Heart right ventricle (tissue), 16 donors: ENCODE measurements around the gene NRDE2. TPM values are rescaled to one million over a fixed set of nuclear protein-coding genes. Genes with fewer than 3 reads are reported as not detected.

ENCODE experiments used
- ATAC-seq, 8 donors: fragments of 200-7000 bp; cut with Tn5 transposase; one replicate each; pipeline ENCODE4 v1.9.1; 2020; ENCODE audit warnings: mild to moderate bottlenecking in 8 of 8, moderate library complexity in 8 of 8, moderate number of reproducible peaks in 1 of 8
- DNase-seq, 2 donors: peaks; one replicate each; pipeline ENCODE4 v3.0.0-alpha.2; 2020
- H3K27ac ChIP-seq, 10 donors: fragments of 200-600 bp; sonication (generic) in 2 of 10; one replicate each; pipeline versions ENCODE4 v1.5.0 to v1.8.0; 2020 to 2022; ENCODE audit warnings: mild to moderate bottlenecking in 3 of 10
- H3K27me3 ChIP-seq, 7 donors: fragments of 200-600 bp; one replicate each; pipeline ENCODE4 v1.8.0; 2021 to 2022; ENCODE audit warnings: mild to moderate bottlenecking in 2 of 7
- H3K36me3 ChIP-seq, 9 donors: fragments of 200-600 bp; sonication (generic) in 1 of 9; one replicate each; pipeline versions ENCODE4 v1.5.0 to v1.8.0; 2020 to 2022; ENCODE audit warnings: mild to moderate bottlenecking in 2 of 9
- H3K4me1 ChIP-seq, 9 donors: fragments of 200-600 bp; sonication (generic) in 1 of 9; one replicate each; pipeline versions ENCODE4 v1.5.0 to v1.8.0; 2020 to 2022; ENCODE audit warnings: mild to moderate bottlenecking in 4 of 9
- H3K4me3 ChIP-seq, 10 donors: fragments of 200-600 bp; sonication (generic) in 2 of 10; one replicate each; pipeline versions ENCODE4 v1.5.0 to v1.8.0; 2020 to 2022; ENCODE audit warnings: mild to moderate bottlenecking in 7 of 10, moderate library complexity in 2 of 10
- H3K9me3 ChIP-seq, 11 donors: fragments of 200-600 bp in 10 of 11; sonication (generic) in 2 of 11; one replicate each; pipeline versions ENCODE4 v1.5.0 to v1.8.0; 2013 to 2022; ENCODE audit warnings: mild to moderate bottlenecking in 2 of 11, control low read depth in 1 of 11, moderate library complexity in 1 of 11
- WGBS, 2 donors: extraction: QIAGEN DNeasy Blood & Tissue Kit; methylation state at CpG; one replicate each; pipeline ENCODE4 v1.1.7; 2013; ENCODE audit warnings: inconsistent platforms in 1 of 2; 5-methylcytosine and 5-hydroxymethylcytosine counted together
- intact Hi-C, 10 donors: fragments of 100-400 bp; cut with DNase I; formaldehyde crosslinking; loops; one replicate each; pipeline versions ENCODE4 v1.11.1 to v1.14.2; 2022
- polyA plus RNA-seq, 2 donors: library from polyadenylated mRNA; stranded (reverse); fragments of 200-250 nt; gene quantifications; one replicate each; pipeline ENCODE4 v1.2.3, GENCODE V29; 2013
- total RNA-seq, 10 donors: library from RNA; stranded (reverse); fragmentation: NEBNext Ultra II Directional in 3 of 10; extraction: Animal tissue kit (Norgen Biotek cat#: 25700) in 3 of 10; gene quantifications; one replicate each; pipeline versions ENCODE4 v1.2.1 to v1.2.4, GENCODE V29; 2021 to 2023
- TF ChIP-seq, protein P1 (sequence below), 9 donors: fragments of 200-600 bp; sonication (generic) in 2 of 9; IDR thresholded peaks; one replicate each; pipeline versions ENCODE4 v1.5.0 to v1.8.0; 2021 to 2022; ENCODE audit warnings: antibody characterized with exemption in 9 of 9, mild to moderate bottlenecking in 5 of 9, moderate library complexity in 1 of 9
- donor health status: Arrhythmogenic right ventricular cardiomyopathy.
- donor health status: ischemic (EF 13 %, LVEDD 7.1; RV severe dilation, severe dysfunction).
- donor health status: healthy with polysubstance abuse.
- donor health status: DM: no; HTN: yes; CAD: no.
- donor health status: DM: no; HTN: no; CAD: no.
- donor health status: ischemic (EF 25% LVEDD 6.9; RV normal size, moderate dysfunction).
- donor health status: ischemic (EF 25% LVEDD 5.7; RV mildly dilated, moderate dysfunction).
- donor health status: healthy.
- donor health status: DM: yes; HTN: yes; CAD: no.
- donor health status: Ischemic cardiomyopathy.
- donor health status: ischemic (EF 35%, LVEDD 5.7; RV mildly dilated, moderate dysfunction).
- donor health status: nonischemic (EF 11% LVEDD 7.7; RV severe dilation, severe dysfunction).
- donor health status: DM: yes; HTN: yes; CAD: no.
- donor health status: PGD.
- donor health status: ischemic (EF 29% LVEDD 5.4; RV normal size, mild dysfunction).
- donor health status: nonischemic (EF 23%, LVEDD 6.1; RV moderate dilation, normal function).

Gene NRDE2
- total and polyA plus RNA-seq, 12 donors = 4.3 to 16.7 (median 13.5) TPM

DNA sequence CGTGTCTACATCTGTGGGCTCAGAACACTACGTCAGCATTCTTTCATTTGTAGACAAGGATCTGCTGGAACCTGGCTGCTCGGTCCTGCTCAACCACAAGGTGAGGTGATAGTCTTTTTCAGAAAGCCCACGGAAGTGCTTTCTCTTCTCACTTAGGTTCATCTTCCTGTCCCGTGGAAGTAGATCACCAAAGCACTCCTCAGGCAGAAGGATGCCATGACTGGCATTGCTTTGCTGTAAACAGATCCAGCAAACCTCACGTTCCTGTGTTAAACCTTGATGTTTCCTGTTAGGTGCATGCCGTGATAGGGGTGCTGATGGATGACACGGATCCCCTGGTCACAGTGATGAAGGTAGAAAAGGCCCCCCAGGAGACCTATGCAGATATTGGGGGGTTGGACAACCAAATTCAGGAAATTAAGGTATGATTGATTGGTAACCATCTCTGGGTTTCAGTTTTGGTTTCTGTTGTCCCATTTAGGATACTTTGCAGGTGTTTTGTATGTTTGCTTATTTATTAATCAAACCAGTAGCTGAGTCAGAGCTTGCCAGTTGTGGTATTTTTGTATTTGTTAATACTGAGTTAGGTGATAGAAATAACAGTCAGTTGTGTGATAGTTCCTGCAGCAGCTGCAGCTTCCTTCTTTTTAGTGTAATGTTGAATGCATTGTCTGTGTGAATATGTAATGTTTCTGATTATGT lies 67.8 kb downstream of the NRDE2 start:
- ATAC-seq (no peak), DNase-seq (no peak)
- no peaks in the 10 kb centered on the region for H3K9me3 ChIP-seq
- 82 to 87% methylated on average over 7 of the region's 8 CpGs for WGBS, 2 donors
- H3K27me3 ChIP-seq = no peaks in the 10 kb centered on the region
- peaks cover 0 to 3% (median under 1%) of the 10 kb centered on the region in 9 donors for H3K4me1 ChIP-seq
- no peak overlapping the region for H3K4me3 ChIP-seq
- no peak overlapping the region for H3K27ac ChIP-seq
- TF ChIP-seq, protein P1, sequence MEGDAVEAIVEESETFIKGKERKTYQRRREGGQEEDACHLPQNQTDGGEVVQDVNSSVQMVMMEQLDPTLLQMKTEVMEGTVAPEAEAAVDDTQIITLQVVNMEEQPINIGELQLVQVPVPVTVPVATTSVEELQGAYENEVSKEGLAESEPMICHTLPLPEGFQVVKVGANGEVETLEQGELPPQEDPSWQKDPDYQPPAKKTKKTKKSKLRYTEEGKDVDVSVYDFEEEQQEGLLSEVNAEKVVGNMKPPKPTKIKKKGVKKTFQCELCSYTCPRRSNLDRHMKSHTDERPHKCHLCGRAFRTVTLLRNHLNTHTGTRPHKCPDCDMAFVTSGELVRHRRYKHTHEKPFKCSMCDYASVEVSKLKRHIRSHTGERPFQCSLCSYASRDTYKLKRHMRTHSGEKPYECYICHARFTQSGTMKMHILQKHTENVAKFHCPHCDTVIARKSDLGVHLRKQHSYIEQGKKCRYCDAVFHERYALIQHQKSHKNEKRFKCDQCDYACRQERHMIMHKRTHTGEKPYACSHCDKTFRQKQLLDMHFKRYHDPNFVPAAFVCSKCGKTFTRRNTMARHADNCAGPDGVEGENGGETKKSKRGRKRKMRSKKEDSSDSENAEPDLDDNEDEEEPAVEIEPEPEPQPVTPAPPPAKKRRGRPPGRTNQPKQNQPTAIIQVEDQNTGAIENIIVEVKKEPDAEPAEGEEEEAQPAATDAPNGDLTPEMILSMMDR (IDR thresholded peaks at IDR 0.05) = no peak
- peaks cover 0 to 100% (median 66%) of the 10 kb centered on the region in 9 donors for H3K36me3 ChIP-seq
- intact Hi-C loops = no loop called here

DNA sequence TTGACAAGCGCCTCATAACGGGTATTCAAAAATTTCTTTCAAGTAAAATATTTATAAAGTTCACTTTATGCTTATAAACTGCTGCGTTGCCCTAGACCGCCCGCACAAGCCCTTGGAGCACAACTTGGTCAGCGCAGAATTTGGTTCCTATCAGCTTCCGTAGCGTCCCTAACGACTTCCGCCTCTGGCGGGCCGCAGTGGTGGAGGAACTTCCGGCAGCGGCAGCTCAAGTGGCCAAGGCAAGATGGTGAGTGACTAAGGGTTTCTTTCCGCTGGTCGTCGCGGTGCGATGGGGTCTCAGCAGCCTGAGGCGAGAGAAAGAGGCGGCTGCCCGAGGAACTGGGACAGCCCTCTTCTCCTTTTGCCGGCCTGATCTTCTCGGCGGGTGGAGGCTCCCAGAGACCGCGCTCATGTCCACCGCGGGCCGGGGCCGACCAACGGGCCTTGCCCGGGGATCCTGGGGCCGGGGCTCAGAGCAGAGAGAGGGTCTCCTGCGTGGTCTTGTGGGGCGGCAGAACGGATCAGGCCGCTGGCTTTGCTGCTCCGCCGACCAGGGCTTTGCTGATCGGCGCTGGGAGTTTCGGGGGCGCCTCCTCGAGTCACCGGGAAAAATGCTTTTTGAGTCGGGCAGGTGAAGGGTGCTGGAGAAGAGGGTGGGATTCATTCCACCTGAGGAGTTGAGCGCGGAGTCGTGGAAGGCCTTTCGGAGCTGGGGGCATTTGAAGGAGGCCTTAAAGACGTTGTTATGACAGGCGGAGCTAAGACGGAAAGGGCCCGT lies 75.2 kb downstream of the NRDE2 start, which contains the start of gene PSMC1:
PSMC1 (plus strand) TSS at position 200 of the 778 bp plus-strand sequence; CDS start at position 245, 45 bp downstream.
- Histone ChIP-seq H3K9me3 (no peaks in the 10 kb centered on the region), H3K27me3 (peaks cover 0 to 6% (median 0%) of the 10 kb centered on the region in 7 donors), H3K27ac (peak within 1 kb of the TSS; percentile 51 to 94 (median 86)), H3K4me3 (peak within 1 kb of the TSS; percentile 69 to 95 (median 82)), H3K36me3 (peaks cover 0 to 32% (median 16%) of the 10 kb centered on the region in 9 donors), H3K4me1 (peaks cover 6 to 23% (median 22%) of the 10 kb centered on the region in 9 donors)
- 0% methylated on average over 55 of the region's 55 CpGs for WGBS, 2 donors
- intact Hi-C loops = no loop called here
- DNase-seq (peak; percentile 86 to 94), ATAC-seq (peak; percentile 95 to 99 (median 98))
- TF ChIP-seq, protein P1 (IDR thresholded peaks at IDR 0.05) = peak in 1 of 9 donors; percentile 15

DNA sequence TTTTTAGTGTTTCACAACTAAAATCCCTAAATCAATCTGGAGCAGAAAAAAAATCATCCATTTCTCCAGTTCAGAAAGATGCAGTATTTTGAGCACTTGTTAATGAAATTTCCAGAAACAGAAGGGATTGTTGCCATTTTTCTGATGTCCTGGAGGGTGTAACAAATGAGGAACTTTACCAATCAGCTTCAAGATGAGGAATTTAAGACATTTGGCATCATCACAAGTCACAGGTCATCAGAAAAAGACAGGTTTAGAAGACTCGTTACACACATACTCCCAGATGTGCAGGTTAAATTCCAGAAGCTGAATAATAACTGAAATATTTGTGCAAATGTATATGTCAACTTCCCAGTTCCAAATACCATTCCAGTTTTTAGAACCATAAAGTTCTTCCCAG lies 75.9 kb downstream of the NRDE2 start:
- whole genome bisulfite sequencing, 2 donors = 24 to 76% methylated on average over 1 of the region's 1 CpG
- intact Hi-C loops = no loop called here
- DNase-seq (no peak), ATAC-seq (no peak)
- peak overlapping the region; percentile 69 to 95 (median 82) for H3K4me3 ChIP-seq
- peak overlapping the region in 9 of 10 donors; percentile 81 to 94 (median 89) for H3K27ac ChIP-seq
- H3K9me3 ChIP-seq = no peaks in the 10 kb centered on the region
- H3K36me3 ChIP-seq = peaks cover 0 to 26% (median 12%) of the 10 kb centered on the region in 9 donors
- TF ChIP-seq, protein P1 (IDR thresholded peaks at IDR 0.05) = no peak
- peaks cover 6 to 23% (median 22%) of the 10 kb centered on the region in 9 donors for H3K4me1 ChIP-seq
- peaks cover 0 to 6% (median 0%) of the 10 kb centered on the region in 7 donors for H3K27me3 ChIP-seq

DNA sequence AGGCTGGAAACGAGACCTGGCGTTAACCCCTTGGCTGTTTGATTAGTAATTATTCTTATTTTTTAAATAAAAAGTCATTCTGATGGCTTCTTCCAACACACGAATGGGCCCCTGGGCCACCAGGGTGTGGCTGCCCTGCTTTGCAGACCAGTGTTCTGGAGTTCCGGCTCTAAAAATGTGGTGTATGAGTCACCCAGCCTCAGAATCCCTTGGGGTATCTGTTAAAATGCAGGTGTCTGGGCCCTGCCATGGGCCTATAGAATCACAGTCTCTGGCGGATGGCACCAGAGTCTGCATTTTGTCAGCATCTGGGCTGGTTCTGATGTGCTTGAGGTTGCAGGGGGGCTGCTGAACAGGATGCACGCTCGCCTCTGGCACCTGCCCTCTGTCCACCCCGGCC lies 77.9 kb downstream of the NRDE2 start:
- no peaks in the 10 kb centered on the region for H3K9me3 ChIP-seq
- DNase-seq (no peak), ATAC-seq (no peak)
- peaks cover 0 to 6% (median 0%) of the 10 kb centered on the region in 7 donors for H3K27me3 ChIP-seq
- no peak overlapping the region for H3K27ac ChIP-seq
- TF ChIP-seq, protein P1 (IDR thresholded peaks at IDR 0.05) = no peak
- peaks cover 0 to 5% (median 0%) of the 10 kb centered on the region in 9 donors for H3K36me3 ChIP-seq
- peaks cover 6 to 21% (median 19%) of the 10 kb centered on the region in 9 donors for H3K4me1 ChIP-seq
- WGBS, 2 donors = 87% methylated on average over 8 of the region's 8 CpGs
- H3K4me3 ChIP-seq = no peak overlapping the region
- intact Hi-C loops = no loop called here
